Measurements from ENCODE around the gene KCNQ5.

KCNQ5 gene

GRCh38 chr6:72836971-72837370, 215.1 kb downstream of the KCNQ5 start:
- no peak for DNase-seq (ENCODE audit: low read depth in 4 of 4, low spot score in 1 of 4)

GRCh38 chr6:72841195-72841594, 219.3 kb downstream of the KCNQ5 start:
- DNase-seq (ENCODE audit: low read depth in 4 of 4, low spot score in 1 of 4) = no peak

DNA sequence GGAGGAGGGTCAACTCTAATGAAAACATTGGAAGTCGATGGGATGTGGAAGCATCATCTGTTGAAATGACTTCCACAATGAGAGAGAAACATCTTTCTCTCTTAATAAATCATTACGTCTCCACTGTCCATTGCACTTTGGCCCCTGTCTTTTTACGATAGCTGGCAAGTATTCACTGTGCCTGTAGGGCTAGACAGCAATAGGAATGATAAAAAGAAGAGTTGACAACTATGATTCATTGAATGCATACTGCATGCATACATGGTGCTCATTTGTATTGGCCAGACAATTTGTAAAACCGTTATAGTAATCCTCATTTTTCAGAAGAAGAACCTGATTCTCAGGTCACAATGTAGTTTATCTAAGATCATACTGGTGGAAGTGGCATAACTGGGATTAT, 220.3 kb downstream of the KCNQ5 start:
- no peak for DNase-seq (ENCODE audit: low read depth in 4 of 4, low spot score in 1 of 4)

DNA sequence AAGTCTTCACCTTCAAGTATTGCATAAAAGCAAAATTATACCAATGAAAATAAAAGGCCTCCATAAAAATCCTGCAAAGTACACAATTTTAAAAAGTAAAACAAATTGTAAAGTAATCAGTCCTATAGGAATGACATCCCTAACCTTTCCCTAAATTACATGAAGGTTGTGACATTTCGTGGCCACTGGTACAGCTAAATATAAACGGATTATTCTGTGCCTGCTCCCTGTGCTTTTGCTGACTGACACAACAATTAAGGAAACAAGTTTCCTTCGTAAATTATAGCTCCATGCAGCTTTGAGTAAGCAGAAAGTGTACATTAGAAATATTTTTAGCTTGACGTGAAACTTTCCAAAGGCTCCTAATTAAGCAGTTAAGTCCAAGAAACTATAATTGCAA, 222.8 kb downstream of the KCNQ5 start:
- no peak for DNase-seq (ENCODE audit: low read depth in 4 of 4, low spot score in 1 of 4)

- no peak for DNase-seq (ENCODE audit: low read depth in 4 of 4, low spot score in 1 of 4)
Measured at GRCh38 chr6:72849346-72849745, 227.5 kb downstream of the KCNQ5 start.

- DNase-seq (ENCODE audit: low read depth in 4 of 4, low spot score in 1 of 4) = no peak
Measured at GRCh38 chr6:72850040-72850439, 228.2 kb downstream of the KCNQ5 start.

GRCh38 chr6:72850469-72850868, 228.6 kb downstream of the KCNQ5 start:
- DNase-seq (ENCODE audit: low read depth in 4 of 4, low spot score in 1 of 4) = no peak

DNA sequence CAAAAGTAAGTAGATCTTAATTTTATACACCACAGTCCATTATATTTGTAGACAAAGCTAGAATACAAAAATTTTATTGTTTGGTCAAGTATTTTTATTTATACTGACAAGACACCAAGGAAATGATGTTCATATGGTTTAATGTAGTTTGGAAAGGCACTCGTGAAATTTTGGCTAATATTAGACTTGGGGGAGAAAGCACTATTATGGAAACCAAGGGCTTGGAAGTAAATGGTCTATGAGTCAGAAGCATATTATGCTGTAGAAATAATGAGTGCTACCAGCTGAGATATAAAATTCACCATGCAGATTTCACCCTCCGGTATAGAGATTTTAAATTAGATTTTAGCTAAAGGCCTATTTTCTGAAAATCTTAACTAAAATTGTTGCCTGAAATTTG, 233.6 kb downstream of the KCNQ5 start:
- no peak for DNase-seq (ENCODE audit: low read depth in 4 of 4, low spot score in 1 of 4)

DNA sequence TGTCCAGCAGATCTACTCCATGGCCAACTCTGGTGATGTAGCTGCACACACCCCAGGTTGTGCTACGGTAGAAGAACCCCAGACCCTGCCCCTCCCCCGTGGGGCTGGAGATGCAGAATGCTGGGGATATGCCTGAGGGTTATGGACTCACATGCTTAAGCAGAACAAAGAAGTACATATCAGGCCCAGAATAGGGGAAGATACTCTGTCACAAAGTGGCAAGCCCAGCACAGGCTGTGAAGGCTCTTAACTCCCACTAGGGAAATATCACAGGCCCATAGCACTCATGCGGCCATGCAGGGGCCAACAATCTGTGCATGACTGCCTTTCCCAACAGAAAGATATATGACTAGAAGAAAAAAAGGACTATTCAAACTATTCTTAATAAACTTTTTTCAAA, 234.9 kb downstream of the KCNQ5 start:
- no peak for DNase-seq (ENCODE audit: low read depth in 4 of 4, low spot score in 1 of 4)

DNA sequence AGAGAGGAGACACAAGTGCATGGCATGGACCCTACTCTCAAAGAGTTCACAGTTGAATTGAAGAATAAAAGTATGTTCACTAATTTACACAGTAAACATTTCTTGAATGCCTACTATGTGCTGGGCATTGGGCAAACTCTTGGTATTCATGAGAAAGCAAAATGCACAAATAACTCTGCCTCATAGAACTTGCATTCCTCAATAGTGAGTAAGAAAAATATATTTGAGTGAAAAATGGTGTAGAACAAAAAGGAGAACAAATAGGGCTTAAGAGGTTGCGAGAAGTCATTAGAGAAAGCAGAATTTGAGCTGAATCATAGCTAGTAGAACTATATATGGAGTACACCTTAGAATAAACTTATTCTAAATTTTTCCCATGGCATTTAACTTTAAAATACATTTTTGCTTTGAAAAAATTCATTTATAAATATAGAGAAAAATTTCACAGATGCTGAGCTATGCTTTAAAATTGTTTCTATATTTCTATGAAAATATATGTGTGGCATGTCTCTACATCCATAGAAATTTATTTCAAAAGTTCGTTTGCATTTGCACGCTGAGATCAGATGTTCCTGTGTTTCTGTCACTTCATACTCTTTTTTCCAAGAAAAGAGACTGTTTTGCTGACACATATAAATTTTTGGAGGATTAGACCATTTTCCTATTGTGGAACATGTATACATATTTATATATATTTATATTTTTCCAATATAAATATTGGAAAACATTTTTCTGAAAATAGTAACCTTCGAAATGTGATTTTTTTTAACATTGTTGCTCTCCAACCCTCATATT, 236.1 kb downstream of the KCNQ5 start:
- DNase-seq (ENCODE audit: low read depth in 4 of 4, low spot score in 1 of 4) = no peak

DNA sequence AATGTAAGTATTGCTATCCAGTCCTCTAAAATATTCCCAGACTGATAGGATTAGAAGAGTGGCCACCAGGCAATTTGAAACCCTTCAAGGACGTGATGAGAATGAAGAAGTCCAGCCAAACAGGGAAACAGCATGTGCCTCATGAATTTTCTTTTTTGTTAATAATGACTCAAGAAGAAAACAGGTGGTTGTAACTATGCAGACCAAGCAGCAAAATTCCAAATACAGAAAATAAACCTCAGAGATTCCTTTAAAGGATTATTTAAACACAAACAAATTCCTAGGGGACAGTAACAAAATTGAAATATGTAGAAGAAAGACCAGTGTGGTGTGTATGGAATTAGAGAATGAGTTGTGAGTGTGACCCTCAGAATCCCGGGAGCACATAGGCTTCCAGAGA, 239.2 kb downstream of the KCNQ5 start:
- DNase-seq (ENCODE audit: low read depth in 4 of 4, low spot score in 1 of 4) = no peak

DNA sequence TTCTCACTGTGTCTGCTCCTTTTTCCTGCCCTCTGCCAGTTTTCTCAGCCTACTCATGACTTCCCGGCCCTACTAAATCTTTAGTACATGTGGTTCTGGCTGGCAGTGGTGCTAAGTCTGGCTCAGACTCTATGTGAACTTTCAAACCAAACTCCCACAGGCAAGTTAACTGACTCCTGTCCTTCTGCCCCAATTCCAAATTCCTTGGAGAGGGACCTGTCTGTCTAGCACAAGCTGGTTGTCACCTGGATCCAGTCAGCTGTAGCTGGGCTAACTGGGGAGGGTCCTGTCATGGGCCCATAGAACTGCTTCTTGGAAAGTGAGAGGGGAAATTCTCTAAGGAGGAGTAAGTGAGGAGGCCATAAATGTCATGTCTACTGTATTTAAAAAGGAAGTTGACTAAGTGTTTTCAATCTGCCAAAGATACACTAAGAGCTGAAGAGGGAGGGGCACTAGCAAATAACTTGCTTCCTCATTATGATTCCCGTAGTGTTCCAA, 240.1 kb downstream of the KCNQ5 start:
- no peak for DNase-seq (ENCODE audit: low read depth in 4 of 4, low spot score in 1 of 4)

- no peak for DNase-seq (ENCODE audit: low read depth in 4 of 4, low spot score in 1 of 4)
Measured at GRCh38 chr6:72863131-72863530, 241.3 kb downstream of the KCNQ5 start.

- DNase-seq (ENCODE audit: low read depth in 4 of 4, low spot score in 1 of 4) = no peak
Measured at GRCh38 chr6:72864236-72864635, 242.4 kb downstream of the KCNQ5 start.

GRCh38 chr6:72864799-72865198, 242.9 kb downstream of the KCNQ5 start:
- DNase-seq (ENCODE audit: low read depth in 4 of 4, low spot score in 1 of 4) = no peak

- DNase-seq (ENCODE audit: low read depth in 4 of 4, low spot score in 1 of 4) = no peak
Measured at GRCh38 chr6:72865467-72865866, 243.6 kb downstream of the KCNQ5 start.

DNA sequence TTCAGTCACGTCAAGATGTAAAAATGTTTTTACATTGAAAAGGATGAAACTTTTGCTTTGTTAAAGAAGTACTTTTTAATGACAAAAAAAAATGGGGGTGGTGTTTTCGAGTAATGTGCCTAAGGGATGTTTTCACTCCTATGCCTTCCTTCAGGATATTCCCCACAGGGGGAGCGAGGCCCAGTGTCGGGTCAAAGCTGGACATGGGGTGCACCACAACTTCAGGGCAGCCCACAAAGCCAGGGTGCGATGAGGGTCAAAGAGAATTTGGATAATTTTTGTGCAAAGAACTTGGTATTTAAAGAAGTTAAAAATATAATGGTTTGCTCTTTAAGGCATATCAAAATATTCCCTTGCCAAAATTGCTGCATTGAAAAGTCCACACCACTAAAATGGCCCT, 247.8 kb downstream of the KCNQ5 start:
- no peak for DNase-seq (ENCODE audit: low read depth in 4 of 4, low spot score in 1 of 4)

- DNase-seq (ENCODE audit: low read depth in 4 of 4, low spot score in 1 of 4) = no peak
Measured at GRCh38 chr6:72873433-72873832, 251.6 kb downstream of the KCNQ5 start.

DNA sequence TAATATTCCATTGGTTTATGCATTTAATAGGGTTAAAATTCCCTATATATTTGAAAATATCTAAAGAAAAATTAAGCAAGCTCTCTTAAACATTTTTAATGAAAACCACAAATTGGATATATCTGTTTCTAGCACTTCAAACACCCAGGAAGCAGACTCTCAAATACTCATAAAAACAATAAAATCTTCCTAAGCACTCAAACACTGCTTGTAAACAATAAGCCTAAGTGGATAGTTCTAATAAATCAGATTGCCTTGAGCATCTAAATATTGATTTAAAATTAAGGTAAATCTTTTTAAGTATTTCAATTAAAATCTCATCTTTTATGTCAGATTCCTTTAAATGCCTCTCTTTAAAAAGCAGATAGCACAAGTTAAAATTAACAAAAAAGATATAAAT, 254.4 kb downstream of the KCNQ5 start:
- DNase-seq (ENCODE audit: low read depth in 4 of 4, low spot score in 1 of 4) = no peak

DNA sequence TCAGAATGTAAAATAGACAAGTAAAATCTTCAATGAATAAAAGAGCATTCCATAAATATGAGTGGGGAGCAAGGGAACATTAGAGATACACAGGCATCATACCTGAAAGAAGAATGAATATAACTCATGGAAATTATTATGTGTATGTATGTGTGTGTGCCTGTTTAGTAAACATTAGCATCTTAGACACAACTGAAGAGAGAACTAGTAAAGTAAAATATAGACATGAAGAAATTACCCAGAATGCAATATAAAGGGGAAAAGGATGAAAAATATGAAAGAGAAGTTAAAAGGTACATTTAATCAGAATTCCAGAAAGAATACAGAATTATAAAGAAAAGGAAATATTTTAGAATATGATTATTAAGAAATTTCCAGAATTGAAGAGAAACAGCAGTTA, 264.3 kb downstream of the KCNQ5 start:
- no peak for DNase-seq (ENCODE audit: low read depth in 4 of 4, low spot score in 1 of 4)

DNA sequence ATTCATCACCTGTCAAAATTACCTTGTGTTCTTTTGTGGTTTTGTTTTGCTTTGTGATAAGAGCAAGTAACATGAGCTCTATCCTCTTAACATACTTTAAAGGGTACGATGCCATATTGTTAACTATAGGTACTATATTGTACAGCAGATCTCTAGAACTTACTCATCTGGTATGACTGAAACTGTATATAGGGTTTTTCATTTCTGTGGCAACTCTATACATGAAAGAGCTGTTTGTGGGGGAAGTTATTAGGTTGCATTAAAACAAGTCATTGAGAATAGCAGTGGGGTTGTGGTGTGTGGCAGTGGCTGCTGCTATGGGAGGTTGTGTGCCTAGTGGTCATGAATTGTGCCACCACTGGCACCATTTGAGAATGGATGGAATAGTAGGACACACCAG, 268.4 kb downstream of the KCNQ5 start:
- DNase-seq (ENCODE audit: low read depth in 4 of 4, low spot score in 1 of 4) = no peak

DNA sequence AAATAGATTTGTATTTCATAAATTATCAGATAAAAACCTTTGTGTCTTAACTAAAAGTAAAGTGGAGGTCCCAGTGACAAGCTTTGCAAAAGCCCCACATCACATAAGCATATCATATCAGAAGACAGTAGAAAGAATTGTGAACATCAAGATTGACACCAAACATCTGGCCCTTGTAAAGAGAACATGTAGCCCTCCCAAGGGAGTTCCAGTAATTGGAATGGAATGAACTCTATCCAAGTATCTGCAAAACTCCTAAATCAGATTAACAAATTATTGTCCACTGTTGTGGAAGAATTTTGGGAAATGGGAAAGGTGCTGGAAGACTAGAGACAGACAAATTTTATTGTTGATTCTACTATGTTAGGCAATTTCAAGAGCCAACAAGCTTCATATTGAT, 268.8 kb downstream of the KCNQ5 start:
- no peak for DNase-seq (ENCODE audit: low read depth in 4 of 4, low spot score in 1 of 4)

- no peak for DNase-seq (ENCODE audit: low read depth in 4 of 4, low spot score in 1 of 4)
Measured at GRCh38 chr6:72892901-72893300, 271.0 kb downstream of the KCNQ5 start.
